Transverse colon (tissue), 4 donors: ENCODE data around the gene WDR86. TPM values are rescaled to one million over a fixed set of nuclear protein-coding genes. Genes with fewer than 3 reads are reported as not detected.

Experiments used
- DNase-seq: peaks from one replicate; pipeline ENCODE4 v3.0.0-alpha.2; 2019
- H3K27ac ChIP-seq, 4 donors: fragments of 200-600 bp; sonication (generic); 2 replicates each; pipeline ENCODE4 v1.5.1; 2016 to 2018; ENCODE audit warnings: inconsistent platforms in 4 of 4
- H3K27me3 ChIP-seq: fragments of 200-600 bp; sonication (generic); 2 replicates; pipeline ENCODE4 v1.5.1; 2017; ENCODE audit warnings: inconsistent platforms
- H3K36me3 ChIP-seq, 4 donors: fragments of 200-600 bp; sonication (generic); 2 replicates each; pipeline ENCODE4 v1.5.1; 2017 to 2019; ENCODE audit warnings: inconsistent platforms in 4 of 4
- H3K4me1 ChIP-seq, 4 donors: fragments of 200-600 bp; sonication (generic); 2 replicates each; pipeline ENCODE4 v1.5.1; 2017 to 2020; ENCODE audit warnings: inconsistent platforms in 4 of 4
- H3K4me3 ChIP-seq, 4 donors: fragments of 200-600 bp; sonication (generic); 1 replicate in 1 of 4; 2 replicates in 3 of 4; pipeline versions ENCODE4 v1.5.1 to v1.6.1; 2017 to 2019; ENCODE audit warnings: inconsistent platforms in 4 of 4
- H3K9me3 ChIP-seq, 2 donors: fragments of 200-600 bp; sonication (generic); 2 replicates each; pipeline ENCODE4 v1.5.1; 2017 to 2019; ENCODE audit warnings: inconsistent platforms in 2 of 2
- CTCF ChIP-seq, 5 experiments: fragments of 200-600 bp in 3 of 5; fragments of 450-650 bp in 2 of 5; sonication (generic) in 3 of 5; IDR thresholded peaks; 1 replicate in 2 of 5; 2 replicates in 3 of 5; pipeline ENCODE4 v1.5.1; 2016 to 2017; ENCODE audit warnings: antibody characterized with exemption in 5 of 5, inconsistent platforms in 3 of 5, mild to moderate bottlenecking in 2 of 5, moderate library complexity in 1 of 5
- EP300 ChIP-seq: sonication (generic); formaldehyde crosslinking; IDR thresholded peaks from one replicate; pipeline ENCODE4 v1.6.1; 2017; ENCODE audit warnings: antibody characterized with exemption, low read depth
- POLR2A ChIP-seq: fragments of 450-650 bp; IDR thresholded peaks from one replicate; pipeline ENCODE4 v1.6.1; 2016; ENCODE audit warnings: antibody characterized with exemption, mild to moderate bottlenecking, moderate library complexity
- POLR2AphosphoS5 ChIP-seq, 3 donors: sonication (generic); formaldehyde crosslinking; IDR thresholded peaks; one replicate each; pipeline ENCODE4 v1.6.1; 2016; ENCODE audit warnings: antibody characterized with exemption in 3 of 3
- WGBS, 2 donors: methylation state at CpG; one replicate each; pipeline ENCODE4 v1.1.5; 2018; ENCODE audit warnings: low coverage in 1 of 2; 5-methylcytosine and 5-hydroxymethylcytosine counted together
- in situ Hi-C, 4 donors: fragments of 200-750 bp; cut with MboI; loops; one replicate each; pipeline versions ENCODE4 v1.15.0 to v1.15.1; 2017; ENCODE audit warnings: low sequenced_read_pairs in 3 of 4, low pct_ligation_motif_present in 1 of 4, low pct_unique_long_range_greater_than_20kb in 1 of 4
- intact Hi-C: fragments of 100-400 bp; cut with DNase I; formaldehyde crosslinking; loops from one replicate; pipeline ENCODE4 v1.15.1; 2023; ENCODE audit warnings: low total_unique reads
- total RNA-seq, 4 donors: library from RNA; depleted of rRNA; stranded (reverse); fragments of >200 nt; gene quantifications; one replicate each; pipeline ENCODE4 v1.1.0, GENCODE V29; 2016

Gene WDR86
- total RNA-seq, 4 donors from 2014 or later: 2.8 to 33.3 (median 7.1) TPM

GRCh38 chr7:151351967-151352366 lies 57.9 kb downstream of the WDR86 start:
- no peak overlapping the region for H3K4me3 ChIP-seq
- DNase-seq: no peak
- H3K27me3 ChIP-seq: no peaks in the 10 kb centered on the region
- TF ChIP-seq POLR2A (no peak), POLR2AphosphoS5 (IDR thresholded peaks at IDR 0.05) (no peak), CTCF (IDR thresholded peaks at IDR 0.05) (no peak), EP300 (no peak)
- no peaks in the 10 kb centered on the region for H3K9me3 ChIP-seq
- peaks cover 6 to 33% (median 10%) of the 10 kb centered on the region in 4 donors for H3K4me1 ChIP-seq
- H3K27ac ChIP-seq: peak overlapping the region in 3 of 4 donors; percentile 10 to 23 (median 23)
- H3K36me3 ChIP-seq: peaks cover 0 to 52% (median 20%) of the 10 kb centered on the region in 4 donors
- in situ Hi-C loops: loop anchor here in 3 of 4 donors (5.0 to 25.0 kb wide), 2 partner anchors 35 to 410 kb away; no protein-coding TSS in a partner anchor
- WGBS, 2 donors: 40 to 73% methylated on average over 5 to 6 of the region's 6 CpGs
- intact Hi-C loops: loop anchor here (2.0 kb wide), 1 partner anchor 37 kb away; no protein-coding TSS in a partner anchor

- peaks cover 0 to 43% (median 16%) of the 10 kb centered on the region in 4 donors for H3K36me3 ChIP-seq
- peak; percentile 26 for DNase-seq
- WGBS, 2 donors: 56 to 59% methylated on average over 8 of the region's 8 CpGs
- peaks cover 12 to 42% (median 15%) of the 10 kb centered on the region in 4 donors for H3K4me1 ChIP-seq
- TF ChIP-seq EP300: no peak
- H3K27me3 ChIP-seq: no peaks in the 10 kb centered on the region
- no peaks in the 10 kb centered on the region for H3K9me3 ChIP-seq
- intact Hi-C loops: loop anchor here (2.0 kb wide), 1 partner anchor 36 kb away; no protein-coding TSS in a partner anchor
- H3K27ac ChIP-seq: no peak overlapping the region
- no peak overlapping the region for H3K4me3 ChIP-seq
- in situ Hi-C loops: loop anchor here in 3 of 4 donors (5.0 to 25.0 kb wide), 2 partner anchors 34 to 411 kb away; no protein-coding TSS in a partner anchor
These were observed 58.8 kb downstream of the WDR86 start for GRCh38 chr7:151351027-151351426.

GRCh38 chr7:151349507-151349853 lies 60.4 kb downstream of the WDR86 start:
- Histone ChIP-seq H3K9me3 (no peaks in the 10 kb centered on the region), H3K4me1 (peaks cover 12 to 51% (median 21%) of the 10 kb centered on the region in 4 donors), H3K27ac (peak overlapping the region; percentile 76 to 90 (median 82)), H3K36me3 (peaks cover 0 to 40% (median 9%) of the 10 kb centered on the region in 4 donors), H3K27me3 (no peaks in the 10 kb centered on the region), H3K4me3 (peak overlapping the region in 2 of 4 donors; percentile 26 to 50)
- intact Hi-C loops: no loop called here
- DNase-seq: peak; percentile 37
- TF ChIP-seq CTCF (IDR thresholded peaks at IDR 0.05) (no peak), EP300 (no peak), POLR2AphosphoS5 (IDR thresholded peaks at IDR 0.05) (no peak)
- in situ Hi-C loops: no loop called here
- WGBS, 2 donors: 36 to 51% methylated on average over 2 to 5 of the region's 5 CpGs

GRCh38 chr7:151348970-151349369 lies 60.9 kb downstream of the WDR86 start:
- H3K4me3 ChIP-seq: peak overlapping the region in 1 of 4 donors; percentile 50
- in situ Hi-C loops: no loop called here
- 74 to 78% methylated on average over 4 of the region's 4 CpGs for WGBS, 2 donors
- peaks cover 0 to 40% (median 7%) of the 10 kb centered on the region in 4 donors for H3K36me3 ChIP-seq
- peaks cover 12 to 51% (median 21%) of the 10 kb centered on the region in 4 donors for H3K4me1 ChIP-seq
- TF ChIP-seq POLR2AphosphoS5 (IDR thresholded peaks at IDR 0.05) (no peak), POLR2A (no peak), CTCF (IDR thresholded peaks at IDR 0.05) (no peak), EP300 (no peak)
- H3K27ac ChIP-seq: peak overlapping the region; percentile 76 to 90 (median 82)
- H3K9me3 ChIP-seq: no peaks in the 10 kb centered on the region
- H3K27me3 ChIP-seq: no peaks in the 10 kb centered on the region
- DNase-seq: no peak
- intact Hi-C loops: no loop called here

GRCh38 chr7:151347200-151347599 lies 62.6 kb downstream of the WDR86 start:
- intact Hi-C loops: no loop called here
- TF ChIP-seq POLR2AphosphoS5 (IDR thresholded peaks at IDR 0.05): no peak
- no peak for TF ChIP-seq EP300
- no peak for TF ChIP-seq POLR2A
- no peak for TF ChIP-seq CTCF (IDR thresholded peaks at IDR 0.05)
- Histone ChIP-seq H3K27me3 (no peaks in the 10 kb centered on the region), H3K9me3 (no peaks in the 10 kb centered on the region), H3K4me1 (peaks cover 17 to 64% (median 29%) of the 10 kb centered on the region in 4 donors), H3K4me3 (no peak overlapping the region), H3K36me3 (peaks cover 0 to 35% (median 2%) of the 10 kb centered on the region in 4 donors), H3K27ac (no peak overlapping the region)
- 84 to 99% methylated on average over 6 of the region's 6 CpGs for WGBS, 2 donors
- no peak for DNase-seq
- in situ Hi-C loops: no loop called here
